NB4 (cell line): ENCODE data around the gene ERBB4.
"Not testable (repeated sequence)": the region's sequence is repeated elsewhere in the genome, so short reads cannot be mapped to it uniquely, and the experiment has no call there.

Source experiments
- DNase-seq: peaks from one replicate; pipeline ENCODE4 v3.0.0; 2010; ENCODE audit warnings: low read depth
- H3K4me3 ChIP-seq: one replicate; pipeline ENCODE4 v1.5.1; 2011; ENCODE audit warnings: mild to moderate bottlenecking, low read depth, low read length, moderate library complexity
- CTCF ChIP-seq: IDR thresholded peaks from one replicate; pipeline ENCODE4 v1.5.1; 2012; ENCODE audit warnings: low read depth, low read length
- MAX ChIP-seq: IDR thresholded peaks from 2 replicates; pipeline ENCODE4 v1.6.1; 2011; ENCODE audit warnings: low read depth, low read length
- MYC ChIP-seq: IDR thresholded peaks from 2 replicates; pipeline ENCODE4 v1.6.1; 2011; ENCODE audit warnings: low read depth, low read length
- POLR2A ChIP-seq: IDR thresholded peaks from 2 replicates; pipeline ENCODE4 v1.6.1; 2011; ENCODE audit warnings: mild to moderate bottlenecking; ENCODE audit not compliant: insufficient read length; ENCODE audit errors: extremely low read depth

ERBB4 gene

GRCh38 chr2:211609127-211609526 is 929.5 kb downstream of the ERBB4 start:
- DNase-seq = no peak
- no peak overlapping the region for H3K4me3 ChIP-seq
- no peak for TF ChIP-seq POLR2A
- TF ChIP-seq CTCF = no peak
- no peak for TF ChIP-seq MYC
- no peak for TF ChIP-seq MAX

- no peak overlapping the region for H3K4me3 ChIP-seq
- TF ChIP-seq MAX (no peak), CTCF (no peak), POLR2A (no peak), MYC (no peak)
- DNase-seq = no peak
Measured at GRCh38 chr2:211599146-211599545, 939.5 kb downstream of the ERBB4 start.

- no peak for DNase-seq
- H3K4me3 ChIP-seq = no peak overlapping the region
- TF ChIP-seq MAX (no peak), CTCF (no peak), POLR2A (no peak), MYC (no peak)
Measured at GRCh38 chr2:211598238-211598637, 940.4 kb downstream of the ERBB4 start.

- not testable (repeated sequence) for H3K4me3 ChIP-seq, DNase-seq
Measured at GRCh38 chr2:211592006-211592405, 946.6 kb downstream of the ERBB4 start.

GRCh38 chr2:211591426-211591825 is 947.2 kb downstream of the ERBB4 start:
- TF ChIP-seq MAX (no peak), CTCF (no peak), POLR2A (no peak), MYC (no peak)
- no peak overlapping the region for H3K4me3 ChIP-seq
- DNase-seq = no peak

GRCh38 chr2:211568439-211568838 is 970.2 kb downstream of the ERBB4 start:
- no peak overlapping the region for H3K4me3 ChIP-seq
- DNase-seq = no peak
- TF ChIP-seq MYC (no peak), POLR2A (no peak), CTCF (no peak), MAX (no peak)

GRCh38 chr2:211564441-211564840 is 974.2 kb downstream of the ERBB4 start:
- no peak for DNase-seq
- H3K4me3 ChIP-seq = no peak overlapping the region
- no peak for TF ChIP-seq CTCF
- no peak for TF ChIP-seq POLR2A
- TF ChIP-seq MYC = no peak
- no peak for TF ChIP-seq MAX
